A673 (cell line): ENCODE data around the gene LRRC18. TPM values are rescaled to one million over a fixed set of nuclear protein-coding genes. Genes with fewer than 3 reads are reported as not detected.

Experiments used
- BruUV-seq: library from RNA; stranded (reverse); fragments of 400-500 nt; replicated peaks from 2 replicates; lab custom pipeline; 2021; lab: Mats Ljungman, UMichigan
- CTCF ChIA-PET: fragments of 300-600 bp; sonication (Branson Sonifier 250); formaldehyde crosslinking; loops from one replicate; lab custom pipeline; 2022; ENCODE audit warnings: antibody characterized with exemption; lab: Charles Lee
- POLR2A ChIA-PET: fragments of 300-600 bp; sonication (Branson Sonifier 250); formaldehyde crosslinking; loops from one replicate; lab custom pipeline; 2022; ENCODE audit warnings: antibody characterized with exemption; ENCODE audit not compliant: low non-redundant PET; lab: Charles Lee
- DNase-seq: peaks from one replicate; pipeline ENCODE4 v3.0.0-alpha.2; 2015; ENCODE audit warnings: low spot score
- H3K27ac ChIP-seq: fragments of 200-600 bp; sonication (generic); 2 replicates; pipeline ENCODE4 v1.5.1; 2016; ENCODE audit warnings: mixed run types, low read depth, mild to moderate bottlenecking, mixed read lengths, antibody characterized with exemption, low read length; ENCODE audit not compliant: poor library complexity, severe bottlenecking
- H3K27me3 ChIP-seq: fragments of 200-600 bp; sonication (generic); replicated peaks from 2 replicates; pipeline ENCODE4 v1.6.1; 2017; ENCODE audit warnings: mixed run types, low read depth, mild to moderate bottlenecking, mixed read lengths, antibody characterized with exemption, low read length; ENCODE audit not compliant: insufficient read depth, poor library complexity
- H3K36me3 ChIP-seq: fragments of 200-600 bp; sonication (generic); 2 replicates; pipeline ENCODE4 v1.6.1; 2016; ENCODE audit warnings: mixed run types, mild to moderate bottlenecking, mixed read lengths, antibody characterized with exemption, low read length; ENCODE audit not compliant: insufficient read depth, poor library complexity, severe bottlenecking
- H3K4me1 ChIP-seq: fragments of 200-600 bp; sonication (generic); 2 replicates; pipeline ENCODE4 v1.6.1; 2017; ENCODE audit warnings: mixed run types, mild to moderate bottlenecking, mixed read lengths, antibody characterized with exemption, low read length; ENCODE audit not compliant: insufficient read depth, poor library complexity, severe bottlenecking
- H3K4me3 ChIP-seq: fragments of 200-600 bp; sonication (generic); 2 replicates; pipeline ENCODE4 v1.5.1; 2016; ENCODE audit warnings: low read depth, mixed run types, mild to moderate bottlenecking, mixed read lengths, low read length; ENCODE audit not compliant: poor library complexity, severe bottlenecking
- H3K9me3 ChIP-seq: fragments of 200-600 bp; sonication (generic); 2 replicates; pipeline ENCODE4 v1.6.1; 2016; ENCODE audit warnings: mixed run types, low read depth, mild to moderate bottlenecking, mixed read lengths, antibody characterized with exemption, low read length; ENCODE audit not compliant: poor library complexity, severe bottlenecking
- CTCF ChIP-seq: fragments of 300-800, 200-600 bp; sonication (generic); conservative IDR thresholded peaks from 2 replicates; pipeline ENCODE4 v1.5.1; 2017; ENCODE audit warnings: low read depth, mild to moderate bottlenecking, antibody characterized with exemption, low read length, moderate library complexity, mixed read lengths
- EZH2 ChIP-seq: fragments of 200-600 bp; sonication (generic); IDR thresholded peaks from 2 replicates; pipeline ENCODE4 v1.6.1; 2017; ENCODE audit warnings: borderline replicate concordance, low read depth, mild to moderate bottlenecking, mixed read lengths, antibody characterized with exemption, low read length; ENCODE audit not compliant: poor library complexity, severe bottlenecking
- intact Hi-C: fragments of 100-400 bp; cut with micrococcal nuclease; formaldehyde crosslinking; loops from one replicate; pipeline ENCODE4 v1.10.0; 2022; ENCODE audit not compliant: unreplicated experiment
- total RNA-seq: library from RNA; stranded (reverse); gene quantifications from 2 replicates; pipeline ENCODE4 v1.2.3, GENCODE V29; 2021

LRRC18 gene
- total RNA-seq, 1 experiment from 2014 or later, result not detected

- TF ChIP-seq CTCF, result no peak
- no peak for TF ChIP-seq EZH2
- POLR2A ChIA-PET, result no interaction called here
- CTCF ChIA-PET, result no interaction called here
- Histone ChIP-seq H3K4me3 (no peak overlapping the region), H3K9me3 (no peaks in the 10 kb centered on the region), H3K27me3 (peaks cover 6% of the 10 kb centered on the region), H3K4me1 (no peaks in the 10 kb centered on the region), H3K36me3 (no peaks in the 10 kb centered on the region), H3K27ac (no peak overlapping the region)
- BruUV-seq, result no TSS peak
- intact Hi-C loops, result no loop called here
- no peak for DNase-seq
Observed at GRCh38 chr10:48924988-48925387, 14.7 kb downstream of the LRRC18 start.

GRCh38 chr10:48923748-48924147, 15.9 kb downstream of the LRRC18 start:
- POLR2A ChIA-PET, result no interaction called here
- intact Hi-C loops, result no loop called here
- CTCF ChIA-PET, result no interaction called here
- Histone ChIP-seq H3K27me3 (peaks cover 7% of the 10 kb centered on the region), H3K27ac (no peak overlapping the region), H3K4me3 (no peak overlapping the region), H3K4me1 (no peaks in the 10 kb centered on the region), H3K9me3 (no peaks in the 10 kb centered on the region), H3K36me3 (no peaks in the 10 kb centered on the region)
- TF ChIP-seq CTCF, result no peak
- TF ChIP-seq EZH2, result no peak
- no peak for DNase-seq
- BruUV-seq, result no TSS peak

- Histone ChIP-seq H3K27ac (no peak overlapping the region), H3K4me1 (no peaks in the 10 kb centered on the region), H3K36me3 (no peaks in the 10 kb centered on the region), H3K9me3 (no peaks in the 10 kb centered on the region), H3K4me3 (no peak overlapping the region), H3K27me3 (peaks cover 23% of the 10 kb centered on the region)
- CTCF ChIA-PET, result no interaction called here
- intact Hi-C loops, result no loop called here
- no peak for DNase-seq
- TF ChIP-seq EZH2 (no peak), CTCF (no peak)
- POLR2A ChIA-PET, result no interaction called here
- BruUV-seq, result no TSS peak
Observed at GRCh38 chr10:48913674-48914073, 26.0 kb downstream of the LRRC18 start.
